Measurements from ENCODE around the gene PPIE.

Gene PPIE

DNA sequence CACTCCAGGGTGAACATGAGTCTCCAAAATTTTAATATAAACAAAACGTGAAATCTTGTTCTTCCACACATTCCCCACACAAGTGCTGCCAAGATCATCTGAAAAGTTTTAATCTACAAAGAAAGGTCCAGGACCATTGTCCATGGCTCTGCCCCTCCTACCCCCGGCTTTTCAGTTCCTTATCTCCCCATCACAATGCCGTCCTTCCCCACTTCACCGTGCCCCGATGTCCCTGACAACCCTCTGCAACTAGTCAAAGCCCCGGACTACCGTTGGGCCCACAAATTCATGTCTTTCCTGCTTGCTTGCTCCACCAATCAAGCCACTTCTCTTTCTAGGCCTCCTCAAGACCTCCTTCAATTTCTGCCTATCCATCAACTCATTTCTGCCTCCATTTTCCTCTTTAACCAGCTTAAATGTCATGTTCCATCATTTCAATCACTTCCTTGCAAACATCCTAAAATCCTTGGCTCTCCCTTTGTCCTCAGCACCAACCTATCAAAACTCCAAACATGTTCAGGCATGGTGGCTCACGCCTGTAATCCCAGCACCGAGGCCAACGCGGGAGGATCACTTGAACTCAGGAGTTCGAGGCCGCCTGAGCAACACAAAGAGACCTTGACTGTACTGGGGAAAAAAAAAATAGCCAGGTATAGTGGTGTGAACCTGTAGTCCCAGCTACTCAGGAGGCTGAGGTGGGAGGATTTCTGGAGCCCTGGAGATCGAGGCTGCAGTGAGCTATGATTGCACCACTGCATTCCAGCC, 64.0 kb downstream of the PPIE start:
- TF ChIP-seq, protein P1, sequence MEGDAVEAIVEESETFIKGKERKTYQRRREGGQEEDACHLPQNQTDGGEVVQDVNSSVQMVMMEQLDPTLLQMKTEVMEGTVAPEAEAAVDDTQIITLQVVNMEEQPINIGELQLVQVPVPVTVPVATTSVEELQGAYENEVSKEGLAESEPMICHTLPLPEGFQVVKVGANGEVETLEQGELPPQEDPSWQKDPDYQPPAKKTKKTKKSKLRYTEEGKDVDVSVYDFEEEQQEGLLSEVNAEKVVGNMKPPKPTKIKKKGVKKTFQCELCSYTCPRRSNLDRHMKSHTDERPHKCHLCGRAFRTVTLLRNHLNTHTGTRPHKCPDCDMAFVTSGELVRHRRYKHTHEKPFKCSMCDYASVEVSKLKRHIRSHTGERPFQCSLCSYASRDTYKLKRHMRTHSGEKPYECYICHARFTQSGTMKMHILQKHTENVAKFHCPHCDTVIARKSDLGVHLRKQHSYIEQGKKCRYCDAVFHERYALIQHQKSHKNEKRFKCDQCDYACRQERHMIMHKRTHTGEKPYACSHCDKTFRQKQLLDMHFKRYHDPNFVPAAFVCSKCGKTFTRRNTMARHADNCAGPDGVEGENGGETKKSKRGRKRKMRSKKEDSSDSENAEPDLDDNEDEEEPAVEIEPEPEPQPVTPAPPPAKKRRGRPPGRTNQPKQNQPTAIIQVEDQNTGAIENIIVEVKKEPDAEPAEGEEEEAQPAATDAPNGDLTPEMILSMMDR (conservative IDR thresholded peaks at IDR 0.05; ENCODE audit: control insufficient read depth, insufficient read depth, low read depth, low read length): no peak
- DNase-seq (ENCODE audit: low read depth): no peak
- H3K4me3 ChIP-seq (ENCODE audit: control insufficient read depth, low read depth, low read length): no peak overlapping the region

DNA sequence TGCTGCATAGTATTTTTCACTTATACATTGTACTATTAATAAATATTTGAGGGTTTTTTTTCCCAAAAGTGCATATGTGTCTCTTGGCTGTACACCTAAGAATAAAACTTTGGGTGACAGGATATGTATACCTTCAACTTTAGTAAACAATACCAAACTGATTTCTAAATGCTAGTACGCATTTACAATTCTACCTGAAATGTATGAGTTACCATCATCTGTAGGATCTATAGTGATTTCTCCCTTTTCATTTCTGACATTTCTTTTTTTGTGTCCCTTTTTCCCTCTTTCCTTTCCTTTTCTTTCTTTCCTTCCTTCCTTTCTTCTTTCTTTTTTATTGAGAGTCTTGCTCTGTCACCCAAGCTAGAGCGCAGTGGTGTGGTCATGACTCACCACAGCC, 66.7 kb downstream of the PPIE start:
- TF ChIP-seq, protein P1 (conservative IDR thresholded peaks at IDR 0.05; ENCODE audit: control insufficient read depth, insufficient read depth, low read depth, low read length): no peak

DNA sequence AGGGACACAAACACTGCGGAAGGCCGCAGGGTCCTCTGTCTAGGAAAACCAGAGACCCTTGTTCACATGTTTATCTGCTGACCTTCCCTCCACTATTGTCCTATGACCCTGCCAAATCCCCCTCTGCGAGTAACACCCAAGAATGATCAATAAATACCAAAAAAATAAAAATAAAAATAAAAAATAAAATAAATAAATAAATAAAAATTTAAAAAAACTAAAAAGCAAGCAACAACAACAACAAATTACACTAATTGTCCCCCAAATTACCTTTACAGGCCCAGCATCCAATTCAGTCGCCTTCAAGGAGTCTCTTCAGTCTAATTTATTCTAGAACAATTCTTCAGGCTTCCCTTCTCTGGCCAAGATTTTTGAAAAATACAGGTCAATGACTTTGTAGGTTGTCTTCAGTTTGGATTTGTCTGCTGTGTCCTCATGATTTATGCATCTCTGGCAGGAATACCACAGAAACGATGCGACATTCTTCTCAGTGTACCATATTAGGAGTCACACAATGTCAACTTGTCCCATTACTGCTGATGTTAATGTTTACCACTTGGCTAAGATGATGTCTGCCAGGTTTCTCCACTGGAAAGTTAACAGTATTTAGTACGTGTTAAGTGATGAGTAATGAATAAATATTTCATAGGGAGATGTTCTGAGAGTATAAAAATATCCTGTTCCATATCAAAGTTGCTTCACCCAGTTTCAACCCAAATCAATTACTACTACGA, 70.3 kb downstream of the PPIE start:
- DNase-seq (ENCODE audit: low read depth): no peak
- TF ChIP-seq, protein P1 (conservative IDR thresholded peaks at IDR 0.05; ENCODE audit: control insufficient read depth, insufficient read depth, low read depth, low read length): no peak
- H3K4me3 ChIP-seq (ENCODE audit: control insufficient read depth, low read depth, low read length): no peak overlapping the region

More for the DNA sequence above, 66.7 kb downstream of the PPIE start:
- no peak for DNase-seq (ENCODE audit: low read depth)
- H3K4me3 ChIP-seq (ENCODE audit: control insufficient read depth, low read depth, low read length): no peak overlapping the region

DNA sequence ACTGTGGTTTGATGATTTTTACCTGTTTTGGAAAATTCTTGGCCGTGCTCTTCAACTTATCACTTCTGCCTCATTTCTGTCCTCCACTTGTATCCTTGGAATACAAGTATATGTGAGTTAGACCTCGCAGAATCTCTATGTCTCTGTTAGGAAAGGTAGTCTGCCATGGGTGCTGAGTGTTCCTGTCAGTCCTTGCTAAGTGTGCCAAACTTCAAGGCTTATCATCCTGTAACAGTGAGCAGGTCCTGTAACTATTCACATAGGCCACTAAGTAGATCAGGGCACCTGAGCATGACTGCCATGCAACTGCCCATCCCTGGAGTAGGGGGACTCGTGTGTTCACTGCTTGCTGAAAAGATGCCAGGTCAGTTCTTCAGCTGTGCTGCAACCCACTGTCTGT, 74.2 kb downstream of the PPIE start:
- TF ChIP-seq, protein P1 (conservative IDR thresholded peaks at IDR 0.05; ENCODE audit: control insufficient read depth, insufficient read depth, low read depth, low read length): no peak
- DNase-seq (ENCODE audit: low read depth): no peak
- no peak overlapping the region for H3K4me3 ChIP-seq (ENCODE audit: control insufficient read depth, low read depth, low read length)
